ENCODE results near the gene SECISBP2. TPM values are rescaled to one million over a fixed set of nuclear protein-coding genes. Genes with fewer than 3 reads are reported as not detected.

SECISBP2 gene
- total RNA-seq, 1 donor from 2014 or later: 32.3 TPM

DNA sequence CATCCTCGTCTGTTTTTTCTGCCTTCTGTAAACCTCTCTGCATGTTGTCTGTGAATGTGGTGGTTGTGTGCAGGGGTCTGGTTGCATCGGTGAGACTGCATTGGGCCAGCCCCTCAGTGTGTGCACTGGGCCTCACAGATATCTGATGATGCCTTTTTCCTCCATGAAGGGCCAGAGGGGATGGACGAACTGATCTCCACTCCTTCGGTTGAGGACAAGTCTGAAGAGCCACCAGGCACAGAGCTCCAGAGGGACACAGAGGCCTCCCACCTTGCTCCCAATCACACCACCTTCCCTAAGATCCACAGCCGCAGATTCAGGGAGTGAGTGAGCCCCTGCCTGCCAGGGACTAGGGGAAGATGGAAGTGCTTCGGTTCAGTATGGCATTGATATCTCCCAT lies 31.3 kb downstream of the SECISBP2 start:
- no peak overlapping the region for H3K4me3 ChIP-seq (ENCODE audit: low read depth, low read length)
- no peak for DNase-seq (ENCODE audit: low read depth)
- TF ChIP-seq CTCF (conservative IDR thresholded peaks at IDR 0.05; ENCODE audit: low read depth, low read length): no peak

DNA sequence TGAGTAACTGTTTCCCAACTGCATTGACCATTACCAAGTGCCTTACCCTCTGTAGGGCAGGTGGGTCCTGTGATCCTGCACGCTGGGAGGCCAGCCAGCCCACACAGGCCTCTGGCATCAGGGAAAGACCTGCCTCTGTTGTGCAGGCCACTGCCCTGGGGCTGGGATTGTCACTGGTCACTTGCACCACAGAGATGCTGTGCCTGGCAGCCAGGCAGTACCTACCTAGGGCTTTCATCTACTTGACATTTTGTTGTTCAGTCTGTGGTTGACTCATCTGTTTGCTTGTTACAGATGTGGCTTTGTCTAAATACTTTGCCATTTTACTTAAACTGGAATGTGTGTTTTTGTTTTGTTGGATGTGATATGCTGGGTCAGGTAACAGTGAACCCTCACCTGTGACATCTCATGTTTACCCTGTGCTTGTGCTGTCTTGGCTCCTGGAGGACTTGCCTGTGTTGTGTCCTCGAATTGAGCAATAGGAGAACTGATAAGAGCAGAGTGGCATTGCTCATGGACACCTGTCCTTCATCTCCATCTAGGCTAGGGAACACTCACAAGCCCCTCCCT lies 32.8 kb downstream of the SECISBP2 start:
- DNase-seq (ENCODE audit: low read depth): no peak
- TF ChIP-seq CTCF (conservative IDR thresholded peaks at IDR 0.05; ENCODE audit: low read depth, low read length): no peak
- no peak overlapping the region for H3K4me3 ChIP-seq (ENCODE audit: low read depth, low read length)

- TF ChIP-seq CTCF (conservative IDR thresholded peaks at IDR 0.05; ENCODE audit: low read depth, low read length): no peak
- no peak overlapping the region for H3K4me3 ChIP-seq (ENCODE audit: low read depth, low read length)
- no peak for DNase-seq (ENCODE audit: low read depth)
These were observed 33.4 kb downstream of the SECISBP2 start for GRCh38 chr9:89351584-89352300.

DNA sequence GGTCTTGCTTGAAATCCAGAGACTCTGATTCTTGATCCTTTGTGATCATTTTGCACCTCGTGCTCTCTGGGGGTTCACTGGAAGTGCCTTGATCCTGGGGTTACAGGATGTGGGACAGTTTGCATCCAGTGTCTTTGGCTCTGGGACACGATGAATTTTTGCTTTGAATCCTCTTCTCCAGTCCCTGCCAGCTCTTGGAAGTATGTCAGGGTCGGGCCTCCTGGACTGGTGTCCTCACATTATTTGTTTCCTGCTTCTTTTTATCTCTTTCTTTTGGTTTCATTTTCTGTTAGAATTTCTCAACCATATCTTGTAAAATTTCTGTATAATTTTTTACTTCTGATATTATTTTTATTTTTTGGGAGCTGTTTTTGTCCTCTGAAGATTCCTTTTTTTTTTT lies 34.2 kb downstream of the SECISBP2 start:
- no peak for TF ChIP-seq CTCF (conservative IDR thresholded peaks at IDR 0.05; ENCODE audit: low read depth, low read length)
- H3K4me3 ChIP-seq (ENCODE audit: low read depth, low read length): no peak overlapping the region
- DNase-seq (ENCODE audit: low read depth): no peak

GRCh38 chr9:89352874-89353649 lies 34.8 kb downstream of the SECISBP2 start:
- no peak for TF ChIP-seq CTCF (conservative IDR thresholded peaks at IDR 0.05; ENCODE audit: low read depth, low read length)

GRCh38 chr9:89353989-89354388 lies 35.7 kb downstream of the SECISBP2 start:
- no peak for DNase-seq (ENCODE audit: low read depth)
- TF ChIP-seq CTCF (conservative IDR thresholded peaks at IDR 0.05; ENCODE audit: low read depth, low read length): no peak
- H3K4me3 ChIP-seq (ENCODE audit: low read depth, low read length): no peak overlapping the region

More at GRCh38 chr9:89352874-89353649, 34.8 kb downstream of the SECISBP2 start:
- no peak overlapping the region for H3K4me3 ChIP-seq (ENCODE audit: low read depth, low read length)
- no peak for DNase-seq (ENCODE audit: low read depth)
